ENCODE results near the gene ANKRD12.

ANKRD12 gene

DNA sequence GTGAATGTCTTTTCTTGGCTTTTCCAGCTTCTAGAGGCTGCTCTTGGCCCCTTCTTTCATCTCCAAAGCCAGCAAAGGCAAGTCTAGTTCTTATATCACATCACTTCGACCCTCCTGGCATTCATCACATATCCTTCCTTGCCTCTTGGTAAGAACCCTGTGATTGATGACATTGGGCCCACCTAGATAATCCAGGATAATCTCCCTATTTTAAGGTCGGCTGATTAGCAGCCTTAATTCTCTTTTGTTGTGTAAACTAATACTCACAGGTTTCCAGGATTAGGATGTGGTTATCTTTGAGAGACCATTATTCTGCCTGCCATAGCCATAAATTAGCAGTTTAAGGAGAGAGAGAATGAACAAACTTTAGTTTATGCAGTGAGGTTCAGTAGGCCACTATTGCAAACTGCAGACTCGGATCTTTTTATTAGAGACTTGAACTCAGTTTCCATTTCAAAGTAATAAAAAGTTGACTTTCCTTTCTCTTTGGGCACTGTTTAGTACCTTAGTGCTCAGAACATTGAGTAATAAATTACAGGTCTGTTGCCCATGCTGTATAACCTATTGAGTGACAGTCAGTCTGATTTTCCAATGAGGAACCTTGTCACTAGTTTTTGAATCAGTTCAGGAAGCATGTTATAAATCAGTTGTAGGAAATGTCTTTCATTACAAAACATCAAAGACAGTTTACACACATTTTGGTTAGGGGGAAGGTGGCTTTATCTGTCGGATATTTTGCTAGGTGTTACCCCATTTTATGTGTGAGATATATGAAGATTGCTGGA is 29.6 kb upstream of the ANKRD12 start:
- DNase-seq: no peak

GRCh38 chr18:9108911-9109310 is 27.7 kb upstream of the ANKRD12 start:
- no peak for DNase-seq

DNA sequence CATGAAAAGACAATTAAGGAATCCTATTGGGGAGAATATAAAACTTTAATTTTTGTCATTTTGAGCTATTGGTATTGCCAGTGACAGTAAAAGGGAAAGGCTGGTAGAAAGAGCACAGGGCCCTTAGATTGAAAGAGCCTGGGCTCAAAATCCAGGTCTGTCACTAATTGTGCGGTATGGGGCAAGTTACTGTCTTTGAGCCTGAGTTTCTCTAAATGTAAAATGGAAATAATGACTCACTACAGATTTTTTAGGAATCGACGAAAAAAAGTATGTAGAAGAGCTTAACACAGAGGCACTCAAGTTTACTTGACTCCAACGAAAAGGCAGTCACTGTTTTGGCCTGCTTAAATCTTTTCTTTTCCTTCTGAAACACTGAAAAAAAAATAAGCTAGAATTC is 27.1 kb upstream of the ANKRD12 start:
- DNase-seq: no peak

DNA sequence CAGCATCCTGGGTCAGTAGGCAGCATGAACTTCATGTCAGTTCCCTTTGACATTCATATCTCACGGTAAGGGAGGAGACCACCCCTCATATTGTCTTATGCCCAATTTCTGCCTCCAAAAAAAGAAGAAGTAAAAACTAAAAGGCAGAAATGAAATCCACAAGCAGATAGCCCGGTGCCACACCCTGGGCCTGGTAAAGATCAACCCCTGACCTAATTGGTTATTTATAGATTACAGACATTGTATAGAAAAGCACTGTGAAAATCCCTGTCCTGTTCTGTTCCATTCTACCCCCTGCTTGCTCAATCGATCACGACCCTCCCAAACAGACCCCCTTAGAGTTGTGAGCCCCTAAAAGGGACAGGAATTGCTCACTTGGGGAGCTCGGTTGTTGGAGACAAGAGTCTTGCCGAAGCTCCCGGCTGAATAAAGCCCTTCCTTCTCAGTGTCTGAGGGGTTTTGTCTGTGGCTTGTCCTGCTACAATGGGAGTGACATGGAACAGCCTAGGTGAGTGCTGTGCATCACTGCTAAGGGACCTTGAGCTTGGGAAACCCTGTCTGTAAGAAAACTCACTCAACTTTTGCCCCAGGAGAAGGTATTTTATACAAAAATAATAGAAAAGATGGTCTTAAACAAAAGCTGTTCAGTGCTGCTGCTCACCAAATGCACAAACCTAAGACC is 23.0 kb upstream of the ANKRD12 start:
- DNase-seq: no peak

GRCh38 chr18:9115984-9116383 is 20.6 kb upstream of the ANKRD12 start:
- DNase-seq: no peak

- no peak for DNase-seq
These were observed 18.4 kb upstream of the ANKRD12 start for GRCh38 chr18:9117980-9118841.

GRCh38 chr18:9120796-9121195 is 15.8 kb upstream of the ANKRD12 start:
- DNase-seq: no peak

- DNase-seq: no peak
These were observed 13.1 kb upstream of the ANKRD12 start for GRCh38 chr18:9123520-9123919.

DNA sequence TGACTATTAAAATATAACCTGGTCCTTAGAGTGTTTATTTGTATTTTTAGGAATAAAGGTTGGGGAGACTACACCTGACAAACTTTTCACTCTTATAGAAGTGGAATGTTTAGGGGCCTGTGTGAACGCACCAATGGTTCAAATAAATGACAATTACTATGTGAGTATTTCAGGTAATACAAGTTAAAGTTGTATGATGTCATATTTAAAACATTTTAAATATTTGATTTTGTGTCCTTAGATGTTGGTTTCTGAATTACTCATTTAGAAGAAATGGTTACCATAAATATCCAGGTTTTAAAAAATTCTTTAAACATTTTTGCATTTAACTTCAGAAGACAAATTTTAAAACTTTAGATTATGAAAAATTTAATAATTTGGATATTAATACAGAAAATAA is 11.8 kb upstream of the ANKRD12 start:
- DNase-seq: no peak

- no peak for DNase-seq
These were observed 10.2 kb upstream of the ANKRD12 start for GRCh38 chr18:9126337-9126736.

- DNase-seq: no peak
These were observed 6.4 kb upstream of the ANKRD12 start for GRCh38 chr18:9130195-9130594.

DNA sequence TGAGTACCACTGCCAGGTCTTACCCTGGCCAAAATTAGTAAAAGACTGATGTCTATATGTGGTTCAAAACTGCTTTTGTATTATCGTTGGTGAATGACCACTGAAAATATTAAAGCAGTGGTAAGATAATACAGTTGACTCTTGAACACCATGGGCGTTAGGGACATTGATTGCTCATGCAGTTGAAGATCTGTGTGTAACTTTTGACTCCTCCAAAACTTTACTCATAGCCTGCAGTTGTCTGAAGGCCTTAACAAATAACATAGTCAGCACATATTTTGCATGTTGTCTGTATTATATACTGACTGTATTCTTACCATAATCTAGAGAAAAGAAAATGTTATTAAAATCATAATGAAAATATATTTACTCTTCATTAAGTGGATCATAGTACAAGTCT is 5.8 kb upstream of the ANKRD12 start:
- no peak for DNase-seq

DNA sequence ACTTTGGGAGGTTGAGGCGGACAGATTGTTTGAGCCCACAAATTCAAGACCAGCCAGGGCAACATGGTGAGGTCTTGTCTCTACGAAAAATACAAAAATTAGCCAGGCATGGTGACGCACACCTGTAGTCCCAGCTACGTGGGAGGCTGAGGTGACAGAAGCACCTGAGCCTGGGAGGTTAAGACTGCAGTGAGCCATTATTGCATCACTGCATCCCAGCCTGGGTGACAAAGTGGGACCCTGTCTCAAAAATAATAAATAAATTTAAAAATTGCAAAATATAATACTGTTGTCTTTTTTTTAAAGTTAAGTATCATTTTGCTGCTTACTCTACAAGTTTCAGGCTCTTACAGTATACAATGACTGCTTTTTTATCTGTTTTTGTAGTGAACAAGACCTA is 4.0 kb upstream of the ANKRD12 start:
- no peak for DNase-seq

DNA sequence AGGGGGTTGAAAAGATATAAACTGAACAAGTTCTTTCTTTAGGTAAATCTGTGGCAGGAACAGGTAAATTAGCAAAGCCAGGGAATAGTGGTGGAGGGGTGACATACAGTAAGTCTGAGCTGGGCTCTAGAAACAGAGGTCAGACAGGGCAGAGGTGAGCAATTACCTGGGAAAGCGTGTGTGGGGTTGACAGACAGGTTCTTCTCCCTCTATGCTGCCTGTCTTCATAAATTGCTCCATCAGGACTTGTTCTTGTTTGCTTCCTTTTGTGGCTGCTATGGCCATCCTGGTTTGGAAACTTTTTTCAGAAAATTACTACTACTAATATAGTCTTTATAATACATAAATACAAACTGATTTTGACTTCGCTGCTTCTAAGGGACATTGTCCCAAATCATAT is 3.4 kb upstream of the ANKRD12 start:
- no peak for DNase-seq

DNA sequence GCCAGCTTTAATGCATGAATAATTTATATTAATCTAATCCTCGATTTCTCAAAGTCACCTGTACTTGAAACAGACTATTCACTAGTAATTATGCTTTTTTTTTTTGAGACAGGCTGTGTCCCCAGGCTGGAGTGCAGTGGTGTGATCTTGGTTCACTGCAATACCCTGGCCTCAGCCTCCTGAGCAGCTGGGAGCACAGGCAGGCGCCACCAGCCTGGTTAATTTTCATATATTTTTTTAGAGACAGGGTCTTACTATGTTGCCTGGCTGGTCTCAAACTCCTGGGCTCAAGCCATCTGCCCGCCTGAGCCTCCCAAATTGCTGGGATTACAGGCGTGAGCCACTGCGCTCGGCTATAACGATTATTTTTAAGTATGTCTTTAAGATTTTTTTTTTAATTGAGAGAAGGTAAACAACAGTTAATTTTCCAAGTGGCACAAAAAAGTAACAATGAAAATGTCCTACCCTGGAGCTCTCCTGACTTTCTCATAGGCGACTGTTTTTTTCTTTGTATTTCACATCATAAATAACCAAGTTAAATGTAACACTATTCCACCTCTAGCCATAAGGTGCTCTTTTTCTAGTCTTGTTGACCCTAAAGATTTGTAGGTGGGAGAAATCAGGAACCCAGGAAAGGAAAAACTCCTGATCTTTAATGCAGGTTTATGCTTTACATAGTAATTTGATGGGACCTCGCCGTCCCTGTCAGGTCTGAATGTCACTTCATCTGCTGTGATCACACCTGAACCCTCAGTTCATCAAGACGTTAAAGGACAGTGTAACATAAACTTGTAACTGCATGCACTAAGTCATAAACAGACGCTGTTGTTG is 1.3 kb upstream of the ANKRD12 start:
- no peak for DNase-seq

GRCh38 chr18:9135912-9136314 is 668 bp upstream of the ANKRD12 start:
- DNase-seq: no peak

DNA sequence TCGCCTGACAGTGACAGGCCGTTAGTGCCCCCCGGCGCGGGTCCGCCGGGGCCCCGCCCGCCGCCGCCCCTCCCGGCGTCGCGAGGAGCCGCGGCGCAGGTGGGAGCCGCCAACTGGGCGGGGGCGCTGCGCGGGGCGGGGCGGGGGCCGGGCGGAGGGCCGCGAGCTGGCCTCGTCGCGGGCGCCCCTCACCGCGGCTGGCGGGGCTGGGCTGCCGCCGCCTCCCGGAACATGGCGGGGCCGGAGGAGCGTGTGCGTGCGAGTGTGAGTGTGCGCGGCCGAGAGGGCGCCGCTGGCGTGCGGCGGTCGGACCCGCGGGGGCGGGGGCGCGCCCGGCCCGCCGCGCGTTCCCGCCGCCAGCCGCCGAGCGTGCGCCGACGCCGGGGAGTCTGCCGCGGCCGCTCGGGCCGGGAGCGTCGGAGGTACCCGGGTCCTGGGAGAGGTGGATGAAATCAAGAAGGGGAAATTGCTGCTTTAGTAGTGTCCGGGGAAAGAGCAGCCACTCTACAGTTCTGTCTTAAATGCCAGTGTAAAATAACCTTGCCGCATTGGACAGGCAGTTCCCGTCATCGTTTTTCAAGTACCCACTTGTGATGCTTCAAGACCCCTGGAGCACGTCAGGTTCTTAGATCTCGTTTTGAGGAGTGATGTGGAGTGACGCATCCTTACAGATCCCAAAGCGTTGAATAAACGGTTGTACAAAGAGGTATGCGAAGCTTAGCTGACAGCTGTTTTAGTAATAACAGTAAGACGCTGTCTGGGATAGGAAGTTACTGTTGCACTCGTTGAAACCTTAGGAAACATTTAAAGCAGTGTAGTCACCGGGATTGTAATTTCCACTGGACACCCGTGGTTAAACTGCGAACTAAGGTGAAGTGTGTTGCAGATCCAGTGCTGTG is 836 bp downstream of the ANKRD12 start:
- DNase-seq: peak; percentile 22

DNA sequence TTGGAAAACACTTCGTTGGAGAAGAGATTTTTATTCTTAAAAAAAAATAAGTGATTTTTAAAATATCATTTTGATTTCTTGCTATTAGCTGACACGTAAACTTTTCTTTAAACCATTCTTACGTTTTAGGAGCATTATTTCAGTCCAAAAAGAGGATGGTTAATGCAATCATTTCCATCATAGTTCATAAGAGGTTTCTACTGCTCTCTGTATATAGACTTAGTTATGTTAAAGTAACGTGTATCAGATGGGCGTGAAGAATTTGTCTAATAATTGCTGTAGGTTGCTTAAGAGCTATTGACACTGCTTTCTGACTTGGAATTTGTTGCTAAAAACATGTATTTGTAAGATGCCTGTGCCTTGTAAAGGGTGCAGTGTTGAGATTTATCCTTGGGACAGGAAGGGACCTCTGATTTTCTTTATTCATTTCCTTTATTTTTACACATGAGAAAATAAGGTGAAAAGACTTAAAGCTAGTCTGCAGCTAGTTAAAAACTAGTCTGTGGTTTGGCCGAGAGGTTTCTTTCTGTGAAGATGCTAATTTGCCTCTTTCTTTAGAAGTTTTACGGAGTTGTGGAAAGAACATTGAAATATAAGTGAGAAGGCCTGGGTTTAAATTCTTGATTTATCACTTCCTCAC is 2.9 kb downstream of the ANKRD12 start:
- DNase-seq: no peak

DNA sequence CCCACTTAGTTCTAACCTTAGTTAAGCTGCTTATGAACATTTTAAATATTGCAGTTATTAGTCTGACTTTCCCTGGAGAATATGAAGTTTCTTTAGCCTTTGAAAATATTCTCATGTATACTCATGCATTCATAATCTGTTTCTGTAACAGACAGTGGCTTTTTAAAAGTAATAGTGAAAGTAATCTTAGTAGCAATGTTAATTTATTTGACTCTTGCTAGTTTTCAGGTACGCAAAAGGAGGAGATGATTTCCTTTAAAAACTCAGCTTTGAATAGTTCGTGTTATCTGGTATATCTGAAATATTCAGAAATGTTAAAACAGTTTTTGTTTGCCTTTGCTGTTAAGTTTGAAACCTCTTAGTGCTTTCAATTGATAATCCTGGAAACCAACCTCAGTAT is 3.8 kb downstream of the ANKRD12 start:
- no peak for DNase-seq

DNA sequence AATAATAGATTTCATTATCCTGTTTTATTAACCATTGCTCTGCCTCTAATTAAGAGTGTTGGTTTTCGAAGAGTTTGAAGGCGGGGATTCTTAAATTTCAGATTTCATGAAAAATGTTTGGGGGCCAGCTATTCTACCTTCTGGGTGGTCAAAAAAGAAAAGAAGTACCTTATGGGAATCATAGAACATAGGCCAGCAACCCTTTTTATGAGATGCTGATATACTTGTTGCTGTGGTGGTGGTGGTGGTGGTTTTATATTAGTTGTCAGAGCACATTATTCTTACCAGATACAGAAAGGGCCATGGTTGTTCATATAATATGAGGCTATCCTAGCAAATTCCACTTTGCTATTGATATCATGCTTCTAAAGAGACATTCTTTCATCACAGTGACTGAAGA is 4.4 kb downstream of the ANKRD12 start:
- DNase-seq: no peak

GRCh38 chr18:9146224-9146623 is 9.6 kb downstream of the ANKRD12 start:
- no peak for DNase-seq

Measured in SHP77 treated with DMSO at 0.1 percent for 48 hours (cell line).